ENCODE results near the gene ITGB6.
"Not testable (repeated sequence)": the region's sequence is repeated elsewhere in the genome, so short reads cannot be mapped to it uniquely, and the experiment has no call there.

ITGB6 gene

DNA sequence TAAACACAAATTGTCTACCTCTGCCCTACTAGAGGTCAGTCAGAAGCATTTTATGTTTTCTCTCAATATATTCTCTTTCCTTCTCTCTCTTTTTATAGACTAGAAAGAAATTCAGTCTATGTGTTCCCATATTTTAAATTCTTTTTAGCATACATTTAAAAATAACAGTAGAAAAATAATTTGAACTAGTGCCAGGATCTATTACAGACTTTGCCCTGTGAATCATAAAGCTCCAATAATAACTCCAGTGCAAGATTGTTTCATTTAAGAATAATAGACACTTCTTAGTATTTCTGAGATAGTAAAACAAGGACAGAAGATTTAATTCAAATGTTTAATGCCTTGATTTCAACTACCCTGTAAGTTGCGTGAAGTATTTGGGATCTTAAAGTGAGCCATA, 60.1 kb downstream of the ITGB6 start:
- DNase-seq (ENCODE audit: low read depth): no peak

GRCh38 chr2:160139350-160139749, 60.7 kb downstream of the ITGB6 start:
- DNase-seq (ENCODE audit: low read depth): no peak

DNA sequence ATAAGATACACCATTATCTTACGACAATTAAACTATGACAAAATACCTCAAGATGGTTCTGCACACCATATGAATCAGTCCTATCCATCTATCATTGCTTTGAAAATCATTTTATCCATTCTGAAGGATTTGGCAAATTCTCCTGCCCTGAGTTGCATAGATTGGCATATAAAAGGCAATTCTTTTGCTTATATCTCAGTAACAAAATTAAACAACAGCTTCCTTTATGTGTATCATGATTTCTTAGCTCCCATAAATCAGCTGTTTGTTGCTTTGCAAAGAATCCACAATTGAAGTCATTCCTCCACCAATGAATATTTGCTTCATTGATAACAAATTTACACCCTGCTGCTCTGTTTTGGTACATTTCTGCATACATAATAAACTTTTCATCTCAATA, 61.7 kb downstream of the ITGB6 start:
- no peak for DNase-seq (ENCODE audit: low read depth)

DNA sequence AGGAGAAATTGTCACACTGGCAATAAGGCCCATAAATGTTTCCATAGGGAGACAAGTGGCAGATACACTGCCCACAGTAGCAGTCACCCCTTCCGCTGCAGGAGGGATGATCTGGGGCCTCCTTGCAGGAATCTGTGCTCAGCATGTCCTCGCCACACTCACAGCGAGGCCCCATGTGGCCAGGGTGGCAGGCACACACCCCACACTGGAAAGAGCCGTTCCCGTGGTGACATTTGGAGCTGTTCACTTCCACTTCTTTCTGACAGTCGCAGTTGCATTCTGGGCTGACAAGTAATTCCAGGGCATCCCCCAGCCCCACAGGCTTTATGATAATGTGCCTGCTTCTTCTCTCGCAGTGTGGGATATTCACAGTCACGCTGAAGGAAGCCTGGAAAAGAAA, 62.6 kb downstream of the ITGB6 start:
- DNase-seq (ENCODE audit: low read depth): no peak

- no peak for DNase-seq (ENCODE audit: low read depth)
These were observed 67.3 kb downstream of the ITGB6 start for GRCh38 chr2:160132761-160133160.

- no peak for DNase-seq (ENCODE audit: low read depth)
These were observed 73.3 kb downstream of the ITGB6 start for GRCh38 chr2:160126756-160127155.

DNA sequence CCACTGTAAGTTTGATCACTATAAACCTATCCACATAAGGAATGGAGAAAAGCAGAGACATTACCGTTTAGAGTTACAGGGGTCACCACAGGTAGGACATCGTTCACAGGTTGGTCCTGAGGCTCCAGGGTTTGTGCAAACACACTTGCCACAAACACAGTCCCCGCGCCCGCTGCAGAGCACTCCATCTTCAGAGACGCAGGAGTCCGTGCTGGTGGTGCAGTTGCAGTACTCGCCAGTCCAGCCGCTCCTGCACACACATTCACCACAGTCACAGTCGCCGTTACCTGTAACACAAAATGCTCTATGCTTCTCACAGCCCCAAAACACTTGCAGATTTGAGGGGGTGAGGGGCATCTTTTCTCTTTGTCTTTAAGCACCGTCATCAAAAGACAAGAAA, 73.8 kb downstream of the ITGB6 start:
- DNase-seq (ENCODE audit: low read depth): no peak

DNA sequence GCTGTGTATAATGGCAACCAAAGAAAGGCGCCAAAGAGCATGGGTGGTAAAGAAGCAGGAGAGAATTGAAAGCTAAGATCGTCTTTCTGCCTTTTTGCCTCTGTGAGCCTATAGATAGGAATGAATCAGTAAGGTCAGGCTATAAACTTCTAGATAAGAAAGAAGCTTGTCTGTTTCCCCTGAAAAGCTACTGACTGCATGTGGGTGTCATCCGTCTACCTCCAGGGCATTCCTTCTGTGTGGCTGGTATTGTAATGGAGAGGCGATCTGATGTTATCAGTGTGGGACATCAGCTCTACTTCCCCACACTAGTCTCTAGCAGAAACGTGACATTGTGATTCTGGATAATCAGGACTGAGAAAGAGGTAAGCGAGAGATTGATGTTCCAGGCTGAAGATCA, 74.2 kb downstream of the ITGB6 start:
- no peak for DNase-seq (ENCODE audit: low read depth)

GRCh38 chr2:160125366-160125765, 74.7 kb downstream of the ITGB6 start:
- DNase-seq (ENCODE audit: low read depth): no peak

GRCh38 chr2:160124571-160124970, 75.5 kb downstream of the ITGB6 start:
- no peak for DNase-seq (ENCODE audit: low read depth)

DNA sequence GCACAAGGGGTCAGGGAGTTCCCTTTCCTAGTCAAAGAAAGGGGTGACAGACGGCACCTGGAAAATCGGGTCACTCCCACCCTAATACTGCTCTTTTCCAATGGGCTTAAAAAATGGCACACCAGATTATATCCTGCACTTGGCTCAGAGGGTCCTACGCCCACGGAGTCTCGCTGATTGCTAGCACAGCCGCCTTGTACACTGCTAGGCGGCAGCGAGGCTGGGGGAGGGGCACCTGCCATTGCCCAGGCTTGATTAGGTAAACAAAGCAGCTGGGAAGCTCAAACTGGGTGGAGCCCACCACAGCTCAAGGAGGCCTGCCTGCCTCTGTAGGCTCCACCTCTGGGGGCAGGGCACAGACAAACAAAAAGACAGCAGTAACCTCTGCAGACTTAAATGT, 85.4 kb downstream of the ITGB6 start:
- DNase-seq (ENCODE audit: low read depth): not testable (repeated sequence)

DNA sequence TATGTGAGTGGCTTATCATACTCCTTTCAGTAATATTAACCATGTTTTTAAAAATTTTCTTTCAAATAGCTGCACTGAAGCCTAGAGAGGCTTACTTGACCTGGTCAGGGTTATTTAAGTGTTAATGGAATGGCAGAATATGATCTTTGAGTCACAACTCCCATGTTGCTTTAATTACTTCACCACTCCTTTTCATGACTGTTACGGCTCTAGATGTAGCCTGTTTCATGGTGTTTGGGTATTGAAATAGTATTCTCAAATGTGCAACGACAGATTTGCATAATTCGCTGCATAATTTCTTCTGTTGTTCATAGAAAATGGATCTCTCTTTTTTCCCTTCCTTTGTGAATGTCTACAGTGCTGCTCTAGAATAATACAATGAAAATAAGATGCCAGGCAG, 86.1 kb downstream of the ITGB6 start:
- no peak for DNase-seq (ENCODE audit: low read depth)

- no peak for DNase-seq (ENCODE audit: low read depth)
These were observed 87.9 kb downstream of the ITGB6 start for GRCh38 chr2:160111951-160112798.

DNA sequence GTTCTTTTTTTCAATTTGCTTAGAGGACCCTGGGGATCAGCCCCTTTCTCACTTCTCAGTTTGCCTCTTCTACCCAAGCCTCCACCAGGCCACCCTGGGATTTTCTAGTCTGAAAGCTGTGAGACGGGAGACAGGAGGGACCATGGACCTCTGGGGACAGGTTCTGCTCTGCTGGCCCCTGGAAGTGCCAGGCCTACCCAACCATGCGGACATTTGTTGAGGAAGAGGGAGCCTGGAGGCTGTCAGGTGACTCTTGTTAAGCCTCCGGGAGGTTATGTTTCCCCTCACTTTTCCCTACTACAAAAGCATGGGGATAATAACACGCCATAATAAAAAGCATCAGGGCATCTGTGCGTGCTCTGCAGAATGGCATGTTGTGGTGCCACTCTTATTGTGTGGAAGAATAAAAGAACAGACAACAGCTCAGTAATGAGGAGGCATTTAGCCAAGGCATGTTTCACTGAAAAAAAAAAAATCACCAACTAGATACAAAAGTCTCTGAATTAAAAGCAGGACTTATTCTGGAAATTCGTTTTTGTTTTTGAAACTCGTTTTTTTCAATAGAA, 89.3 kb downstream of the ITGB6 start:
- DNase-seq (ENCODE audit: low read depth): no peak

DNA sequence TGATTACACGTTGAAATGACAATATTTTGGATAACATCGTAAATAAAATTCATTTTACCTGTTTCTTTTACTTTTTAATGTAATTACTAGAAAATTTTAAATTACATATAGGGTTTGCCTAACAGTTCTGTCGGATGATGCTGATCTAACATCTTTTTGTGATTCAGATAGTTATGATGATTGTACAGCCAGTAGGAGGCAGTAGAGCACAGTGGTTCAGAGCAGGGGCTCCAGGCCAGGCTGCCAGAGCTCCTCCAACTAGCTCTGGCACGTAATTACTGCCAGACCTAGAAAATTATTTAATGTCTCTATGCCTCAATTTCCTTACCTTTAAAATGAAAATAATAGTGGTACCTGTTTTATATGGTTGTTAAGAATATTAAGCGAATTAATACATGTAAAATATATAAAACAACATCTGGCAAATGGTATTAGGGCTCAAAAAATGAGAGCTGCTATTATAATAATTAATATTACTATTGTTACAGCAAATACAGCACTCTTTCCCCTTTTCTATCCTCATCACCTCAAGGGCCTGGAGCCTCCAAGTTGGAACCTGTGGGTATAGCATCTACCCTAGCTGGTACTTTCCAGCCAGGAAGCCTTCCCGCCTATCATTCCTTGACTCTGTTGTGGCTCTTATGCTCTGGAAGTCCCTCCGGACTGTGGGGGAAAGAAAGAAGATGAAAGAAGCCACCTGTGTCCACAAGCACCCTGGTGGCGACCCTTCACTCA, 90.0 kb downstream of the ITGB6 start:
- DNase-seq (ENCODE audit: low read depth): no peak

GRCh38 chr2:160109243-160109642, 90.8 kb downstream of the ITGB6 start:
- no peak for DNase-seq (ENCODE audit: low read depth)

- DNase-seq (ENCODE audit: low read depth): no peak
These were observed 91.4 kb downstream of the ITGB6 start for GRCh38 chr2:160108646-160109045.

DNA sequence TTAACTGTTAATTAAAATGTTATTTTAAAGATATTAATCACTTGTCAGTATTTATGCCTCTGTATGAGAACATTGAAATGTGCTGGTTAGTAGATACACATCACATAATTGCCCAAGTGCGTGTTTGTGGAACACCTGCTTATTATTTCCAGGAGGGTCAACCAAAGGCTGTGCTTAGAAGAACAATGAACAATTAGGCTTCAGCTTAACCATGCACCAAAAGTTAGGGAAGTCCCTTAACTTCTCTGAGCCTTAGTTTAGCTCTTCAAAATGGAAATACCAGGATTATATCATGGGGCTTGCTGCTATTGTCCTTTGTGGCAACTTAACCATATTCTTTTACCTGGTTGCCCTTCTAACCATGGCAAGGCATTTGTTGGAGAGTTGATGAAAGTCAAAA, 94.7 kb downstream of the ITGB6 start:
- DNase-seq (ENCODE audit: low read depth): no peak

DNA sequence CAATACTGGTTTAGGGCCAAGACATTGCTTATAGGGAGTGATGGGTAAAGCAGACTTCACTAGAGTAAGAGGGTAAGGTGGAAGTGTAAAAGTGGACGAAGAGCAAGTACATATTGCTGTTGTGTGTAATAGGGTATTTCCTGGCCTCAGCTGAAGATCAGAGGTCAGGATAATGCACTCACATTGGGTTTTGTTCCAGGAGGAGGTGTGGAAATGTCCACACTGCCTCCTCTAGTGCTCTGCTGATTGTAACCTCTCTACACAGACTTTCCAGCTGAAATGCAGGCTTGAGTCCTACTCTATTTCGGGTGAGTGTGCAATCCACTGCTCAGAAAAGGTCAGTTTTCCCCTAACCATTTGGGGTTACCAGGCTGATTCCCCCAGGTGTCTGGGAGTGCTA, 96.0 kb downstream of the ITGB6 start:
- DNase-seq (ENCODE audit: low read depth): no peak

DNA sequence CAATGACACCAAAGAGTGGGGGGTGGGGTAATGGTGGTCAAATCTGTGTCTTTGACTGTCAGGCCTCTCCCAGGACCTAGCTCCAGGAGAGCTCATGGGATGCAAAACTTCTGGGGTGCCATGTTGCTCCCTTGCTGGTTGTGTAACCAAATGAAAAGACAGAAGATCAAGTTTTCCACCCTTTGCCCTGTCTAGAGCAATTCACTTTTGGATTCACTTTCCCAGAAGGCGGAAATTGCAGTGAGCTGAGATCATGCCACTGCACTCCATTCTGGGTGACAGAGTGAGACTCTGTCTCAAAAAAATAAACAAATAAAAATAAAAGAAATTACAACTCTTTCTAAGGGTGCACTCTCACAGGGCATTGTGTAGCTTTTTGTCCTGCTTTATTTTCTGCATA, 102.7 kb downstream of the ITGB6 start:
- no peak for DNase-seq (ENCODE audit: low read depth)

GRCh38 chr2:160096409-160096808, 103.7 kb downstream of the ITGB6 start:
- no peak for DNase-seq (ENCODE audit: low read depth)

- no peak for DNase-seq (ENCODE audit: low read depth)
These were observed 107.6 kb downstream of the ITGB6 start for GRCh38 chr2:160092445-160092844.

DNA sequence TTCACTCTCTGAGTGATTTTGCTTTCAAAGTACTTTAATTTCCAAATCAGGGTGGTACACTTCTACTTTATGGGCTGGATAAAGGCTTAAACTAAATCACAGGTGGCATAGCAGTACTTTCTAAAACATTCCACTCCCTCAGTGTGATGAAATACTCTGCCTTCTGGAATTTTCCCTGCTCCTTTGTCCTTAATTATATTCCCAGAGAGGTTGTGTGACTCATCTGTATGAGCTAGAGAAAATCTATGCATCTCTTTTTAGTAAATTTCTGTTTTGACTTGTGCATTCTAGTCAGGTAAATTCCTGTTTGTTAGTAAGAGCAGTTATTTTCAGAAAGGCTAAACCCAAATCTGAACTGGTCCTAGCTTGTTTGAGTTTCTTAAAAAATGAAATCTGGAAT, 108.7 kb downstream of the ITGB6 start:
- DNase-seq (ENCODE audit: low read depth): no peak

Measured in stimulated activated CD8-positive, alpha-beta memory T cell treated with anti-CD3 and anti-CD28 coated beads, Interleukin-15, amount 100 ng/mL, for 24 hours (primary cell).